Activated CD8-positive, alpha-beta T cell treated with anti-CD3 and anti-CD28 coated beads for 36 hours (primary cell): ENCODE measurements around the gene SLC4A3. TPM values are rescaled to one million over a fixed set of nuclear protein-coding genes. Genes with fewer than 3 reads are reported as not detected.

Source experiments
- ATAC-seq: fragments of 200-7000 bp; cut with Tn5 transposase; one replicate; pipeline ENCODE4 v1.10.0; 2021; ENCODE audit warnings: mild to moderate bottlenecking, moderate library complexity
- CTCF ChIA-PET: fragments of 350-600 bp; sonication (Branson Sonifier 250); formaldehyde crosslinking; loops from one replicate; lab custom pipeline; 2021; ENCODE audit warnings: antibody characterized with exemption; lab: Charles Lee
- POLR2A ChIA-PET: fragments of 350-600 bp; sonication (Branson Sonifier 250); formaldehyde crosslinking; loops from one replicate; lab custom pipeline; 2021; ENCODE audit warnings: antibody characterized with exemption; lab: Charles Lee
- DNase-seq: peaks from one replicate; pipeline ENCODE4 v3.0.0-alpha.2; 2020
- H3K27ac Mint-ChIP-seq: one replicate; pipeline ENCODE4 v1.8.0; 2021; ENCODE audit warnings: mild to moderate bottlenecking, mixed read lengths
- H3K27me3 Mint-ChIP-seq: one replicate; pipeline ENCODE4 v1.8.0; 2021; ENCODE audit warnings: mixed read lengths
- H3K36me3 Mint-ChIP-seq: one replicate; pipeline ENCODE4 v1.8.0; 2021; ENCODE audit warnings: low read depth, mixed read lengths
- H3K4me1 Mint-ChIP-seq: one replicate; pipeline ENCODE4 v1.8.0; 2021; ENCODE audit warnings: low read depth, mixed read lengths
- H3K4me3 Mint-ChIP-seq: one replicate; pipeline ENCODE4 v1.8.0; 2021; ENCODE audit warnings: mild to moderate bottlenecking, moderate library complexity, mixed read lengths
- H3K9me3 Mint-ChIP-seq: one replicate; pipeline ENCODE4 v1.8.0; 2021; ENCODE audit warnings: mixed read lengths
- intact Hi-C: fragments of 100-400 bp; cut with micrococcal nuclease; formaldehyde crosslinking; loops from one replicate; pipeline ENCODE4 v1.10.0; 2022
- total RNA-seq, 2 experiments: library from RNA; stranded (reverse); gene quantifications; one replicate each; pipeline ENCODE4 v1.2.3, GENCODE V29; 2021
- TF ChIP-seq, protein P1 (sequence below): fragments of 200-600 bp; IDR thresholded peaks from one replicate; pipeline ENCODE4 v1.8.0; 2022; ENCODE audit warnings: antibody characterized with exemption, mild to moderate bottlenecking

Gene SLC4A3
- total RNA-seq, 2 experiments from 2014 or later, result not detected

DNA sequence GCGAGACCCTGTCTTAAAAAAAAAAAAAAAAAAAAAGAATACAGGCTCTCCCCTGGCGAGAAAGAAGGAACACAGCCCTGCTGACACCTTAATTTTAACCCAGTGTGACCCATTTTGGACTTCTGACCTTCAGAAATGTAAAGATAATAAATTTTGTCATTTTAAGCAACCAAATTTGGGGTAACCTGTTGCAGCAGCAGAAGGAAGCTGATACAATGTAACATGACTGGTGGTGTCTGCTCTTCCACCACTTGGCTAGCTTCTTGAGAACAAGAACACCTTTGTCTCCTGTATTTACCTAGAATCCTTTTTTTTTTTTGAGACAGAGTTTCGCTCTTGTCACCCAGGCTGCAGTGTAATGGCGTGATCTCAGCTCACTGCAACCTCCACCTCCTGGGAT is 36.3 kb upstream of the SLC4A3 start:
- no peaks in the 10 kb centered on the region for H3K9me3 Mint-ChIP-seq
- peaks cover 2% of the 10 kb centered on the region for H3K27me3 Mint-ChIP-seq
- intact Hi-C loops, result no loop called here
- no peak overlapping the region for H3K4me3 Mint-ChIP-seq
- ChIA-PET POLR2A (no interaction called here), CTCF (interaction anchor here (0.8 to 2.0 kb wide), 4 partner anchors 11 to 52 kb away, joined by 3 to 8 read pairs (median 4); no protein-coding TSS in a partner anchor)
- ATAC-seq (no peak), DNase-seq (no peak)
- TF ChIP-seq, protein P1, sequence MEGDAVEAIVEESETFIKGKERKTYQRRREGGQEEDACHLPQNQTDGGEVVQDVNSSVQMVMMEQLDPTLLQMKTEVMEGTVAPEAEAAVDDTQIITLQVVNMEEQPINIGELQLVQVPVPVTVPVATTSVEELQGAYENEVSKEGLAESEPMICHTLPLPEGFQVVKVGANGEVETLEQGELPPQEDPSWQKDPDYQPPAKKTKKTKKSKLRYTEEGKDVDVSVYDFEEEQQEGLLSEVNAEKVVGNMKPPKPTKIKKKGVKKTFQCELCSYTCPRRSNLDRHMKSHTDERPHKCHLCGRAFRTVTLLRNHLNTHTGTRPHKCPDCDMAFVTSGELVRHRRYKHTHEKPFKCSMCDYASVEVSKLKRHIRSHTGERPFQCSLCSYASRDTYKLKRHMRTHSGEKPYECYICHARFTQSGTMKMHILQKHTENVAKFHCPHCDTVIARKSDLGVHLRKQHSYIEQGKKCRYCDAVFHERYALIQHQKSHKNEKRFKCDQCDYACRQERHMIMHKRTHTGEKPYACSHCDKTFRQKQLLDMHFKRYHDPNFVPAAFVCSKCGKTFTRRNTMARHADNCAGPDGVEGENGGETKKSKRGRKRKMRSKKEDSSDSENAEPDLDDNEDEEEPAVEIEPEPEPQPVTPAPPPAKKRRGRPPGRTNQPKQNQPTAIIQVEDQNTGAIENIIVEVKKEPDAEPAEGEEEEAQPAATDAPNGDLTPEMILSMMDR, result no peak
- H3K27ac Mint-ChIP-seq, result no peak overlapping the region
- peaks cover 7% of the 10 kb centered on the region for H3K4me1 Mint-ChIP-seq
- no peaks in the 10 kb centered on the region for H3K36me3 Mint-ChIP-seq

DNA sequence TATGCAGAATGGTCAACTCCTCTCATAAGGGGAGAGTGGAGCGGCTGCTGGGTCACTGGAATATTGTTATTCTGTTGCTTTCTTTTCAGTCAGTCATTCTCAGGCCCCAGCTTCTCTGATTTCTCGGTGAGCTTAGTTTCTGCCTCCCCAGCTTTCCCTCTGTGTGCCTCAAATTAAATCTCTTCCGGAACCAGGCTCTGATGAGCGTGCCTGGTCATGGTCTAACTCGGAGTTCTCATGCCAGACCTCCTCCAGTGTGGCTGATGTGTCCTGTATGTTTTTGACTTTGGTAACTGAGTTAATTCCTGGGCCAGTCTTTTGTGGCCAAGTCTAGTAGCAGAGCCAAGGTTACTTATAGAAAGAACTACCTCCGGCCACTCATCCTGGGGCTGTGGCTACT is 34.7 kb upstream of the SLC4A3 start:
- CTCF ChIA-PET, result interaction anchor here (1.1 to 2.0 kb wide), 3 partner anchors 33 to 50 kb away, joined by 3 to 8 read pairs (median 4); no protein-coding TSS in a partner anchor
- Mint-ChIP-seq H3K27me3 (no peaks in the 10 kb centered on the region), H3K27ac (no peak overlapping the region), H3K4me1 (peaks cover 12% of the 10 kb centered on the region), H3K9me3 (no peaks in the 10 kb centered on the region), H3K36me3 (no peaks in the 10 kb centered on the region), H3K4me3 (no peak overlapping the region)
- no peak for DNase-seq
- TF ChIP-seq, protein P1, result no peak
- intact Hi-C loops, result no loop called here
- ATAC-seq, result no peak
- POLR2A ChIA-PET, result no interaction called here

DNA sequence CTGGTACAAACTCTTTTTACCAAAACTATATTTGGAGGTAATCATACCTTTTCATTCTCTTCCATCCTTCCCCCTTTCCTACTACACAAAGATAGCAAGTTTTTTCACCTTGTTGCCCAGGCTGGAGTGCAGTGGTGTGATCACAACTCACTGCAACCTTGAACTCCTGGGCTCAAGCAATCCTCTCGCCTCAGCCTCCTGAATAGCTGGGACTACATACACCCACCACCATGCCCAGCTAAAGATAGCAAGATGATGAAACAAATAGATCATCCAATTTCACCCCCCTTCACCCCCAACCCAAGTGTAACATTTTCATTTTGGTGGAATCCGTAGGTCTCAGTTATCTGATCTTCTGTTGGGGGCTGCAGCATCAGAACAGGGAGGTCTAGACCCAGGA is 34.3 kb upstream of the SLC4A3 start:
- no peak overlapping the region for H3K4me3 Mint-ChIP-seq
- H3K27ac Mint-ChIP-seq, result no peak overlapping the region
- no peaks in the 10 kb centered on the region for H3K36me3 Mint-ChIP-seq
- peaks cover 12% of the 10 kb centered on the region for H3K4me1 Mint-ChIP-seq
- intact Hi-C loops, result no loop called here
- POLR2A ChIA-PET, result no interaction called here
- H3K9me3 Mint-ChIP-seq, result no peaks in the 10 kb centered on the region
- CTCF ChIA-PET, result interaction anchor here (2.0 kb wide), 1 partner anchor 33 kb away, joined by 8 read pairs; no protein-coding TSS in a partner anchor
- no peak for ATAC-seq
- DNase-seq, result no peak
- no peaks in the 10 kb centered on the region for H3K27me3 Mint-ChIP-seq
- TF ChIP-seq, protein P1, result no peak

DNA sequence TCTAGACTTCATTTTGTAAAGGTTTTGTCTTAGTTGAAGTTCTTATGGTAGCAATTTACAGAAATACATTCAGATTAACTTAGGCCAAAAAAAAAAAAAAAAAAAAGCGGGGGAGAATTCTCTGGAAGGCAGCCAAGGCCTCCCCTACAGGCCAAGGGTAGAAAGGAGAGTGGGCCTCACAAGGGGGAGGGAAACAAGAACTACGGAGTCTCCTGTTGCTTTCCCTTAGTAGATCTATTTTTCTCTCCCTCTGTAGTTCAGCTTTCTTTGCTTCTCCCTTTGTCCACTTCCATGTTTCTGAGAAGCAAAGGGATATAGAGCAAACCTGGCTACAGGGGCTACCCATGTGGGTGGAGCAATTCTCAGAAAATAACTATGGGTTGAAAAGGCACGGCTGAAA is 32.2 kb upstream of the SLC4A3 start:
- no peaks in the 10 kb centered on the region for H3K27me3 Mint-ChIP-seq
- H3K27ac Mint-ChIP-seq, result no peak overlapping the region
- no peaks in the 10 kb centered on the region for H3K36me3 Mint-ChIP-seq
- H3K9me3 Mint-ChIP-seq, result no peaks in the 10 kb centered on the region
- intact Hi-C loops, result loop anchor here (5.0 kb wide), 1 partner anchor 53 kb away; the partner anchor contains the start of genes CHPF and TMEM198
- peaks cover 22% of the 10 kb centered on the region for H3K4me1 Mint-ChIP-seq
- ATAC-seq, result no peak
- ChIA-PET POLR2A (no interaction called here), CTCF (interaction anchor here (1.3 to 3.2 kb wide), 5 partner anchors 11 to 94 kb away, joined by 4 to 20 read pairs (median 7); no protein-coding TSS in a partner anchor)
- H3K4me3 Mint-ChIP-seq, result no peak overlapping the region
- TF ChIP-seq, protein P1, result no peak
- DNase-seq, result no peak

DNA sequence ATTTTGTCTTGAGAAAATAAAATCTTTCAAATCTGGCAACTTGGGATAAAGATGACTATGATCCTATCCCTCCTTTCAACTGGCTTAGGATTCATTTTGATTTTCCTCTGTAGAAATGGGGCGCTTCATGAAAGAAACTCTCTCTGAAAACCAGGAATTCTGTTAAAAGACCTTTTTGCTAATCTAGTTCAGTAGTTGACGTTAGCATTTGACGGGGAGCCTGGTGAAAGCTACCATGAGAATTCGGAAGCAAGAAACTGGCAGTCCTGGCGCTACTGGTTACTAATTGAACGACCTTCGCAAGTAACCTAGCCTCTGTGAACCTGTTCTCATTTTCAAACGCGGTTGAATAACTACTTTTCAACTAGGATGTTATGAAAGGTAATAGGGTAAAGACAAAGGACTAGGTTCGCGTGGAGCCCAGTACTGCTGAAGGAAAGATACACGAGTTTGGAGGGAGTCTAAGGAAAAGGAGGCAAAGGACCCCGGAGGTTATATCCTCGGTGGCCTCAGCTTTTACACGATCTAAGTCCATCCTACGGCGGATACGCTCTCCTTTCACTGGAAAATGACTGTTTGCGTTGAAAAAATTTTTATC is 30.4 kb upstream of the SLC4A3 start:
- Mint-ChIP-seq H3K4me3 (peak overlapping the region; percentile 95), H3K9me3 (no peaks in the 10 kb centered on the region), H3K27ac (peak overlapping the region; percentile 98), H3K4me1 (peaks cover 22% of the 10 kb centered on the region), H3K36me3 (peaks cover 4% of the 10 kb centered on the region), H3K27me3 (no peaks in the 10 kb centered on the region)
- TF ChIP-seq, protein P1, result no peak
- ChIA-PET POLR2A (interaction anchor here (1.2 to 1.4 kb wide), 3 partner anchors 54 to 144 kb away, joined by 3 to 4 read pairs (median 4); no protein-coding TSS in a partner anchor), CTCF (interaction anchor here (0.8 to 3.2 kb wide), 12 partner anchors 37 to 195 kb away, joined by 3 to 20 read pairs (median 4); partner anchors contain the start of gene CHPF)
- ATAC-seq (no peak), DNase-seq (no peak)
- intact Hi-C loops, result loop anchor here (5.0 kb wide), 1 partner anchor 55 kb away; the partner anchor contains the start of genes CHPF and TMEM198
